HUES48 (cell line): Measurements from ENCODE around the gene G3BP2.
A peak's percentile ranks its signal among the peaks of the same experiment; 100 is the strongest.
"Not testable (repeated sequence)": the region's sequence is repeated elsewhere in the genome, so short reads cannot be mapped to it uniquely, and the experiment has no call there.

Source experiments
- H3K27ac ChIP-seq: one replicate; pipeline ENCODE4 v1.7.0; 2013; ENCODE audit warnings: low read depth, low read length, inconsistent platforms
- H3K27me3 ChIP-seq: 2 replicates; pipeline ENCODE4 v1.6.1; 2013; ENCODE audit warnings: mild to moderate bottlenecking, low read length; ENCODE audit not compliant: control insufficient read depth, insufficient read depth
- H3K36me3 ChIP-seq: 2 replicates; pipeline ENCODE4 v1.6.1; 2013; ENCODE audit warnings: low read length; ENCODE audit not compliant: control insufficient read depth, insufficient read depth
- H3K4me1 ChIP-seq: 2 replicates; pipeline ENCODE4 v1.6.1; 2013; ENCODE audit warnings: mild to moderate bottlenecking, low read length; ENCODE audit not compliant: control insufficient read depth, insufficient read depth
- H3K4me3 ChIP-seq: 2 replicates; pipeline ENCODE4 v1.5.1; 2013; ENCODE audit warnings: mild to moderate bottlenecking, low read depth, low read length
- H3K9ac ChIP-seq: 2 replicates; pipeline ENCODE4 v1.6.1; 2013; ENCODE audit warnings: mild to moderate bottlenecking, low read depth, low read length, moderate library complexity
- H3K9me3 ChIP-seq: 2 replicates; pipeline ENCODE4 v1.6.1; 2013; ENCODE audit warnings: low read length; ENCODE audit not compliant: control insufficient read depth, insufficient read depth

The G3BP2 gene

DNA sequence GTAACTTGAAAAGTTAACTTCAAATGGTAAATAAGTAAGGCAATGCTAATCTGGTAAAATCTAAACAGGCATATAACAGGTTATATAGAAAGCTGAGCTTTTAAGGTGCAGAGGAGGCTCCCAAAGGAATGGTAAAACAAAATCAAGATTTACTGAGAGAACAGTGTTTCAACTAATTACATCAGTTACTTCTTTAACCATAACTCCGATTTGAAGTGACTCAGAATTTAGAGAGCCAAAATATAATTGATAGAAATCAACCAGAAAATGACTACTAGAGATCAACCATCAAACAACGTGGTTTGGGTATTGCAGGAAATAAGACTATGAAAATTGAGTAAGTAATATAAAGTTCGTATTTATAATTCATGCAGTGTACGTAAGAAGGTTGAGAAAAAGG, 6.9 kb downstream of the G3BP2 start:
- H3K4me1 ChIP-seq, result peaks cover 52% of the 10 kb centered on the region
- H3K27ac ChIP-seq, result no peak overlapping the region
- H3K4me3 ChIP-seq, result peak overlapping the region; percentile 29; the same call in 1 of the 2 replicates
- H3K9ac ChIP-seq, result no peak overlapping the region
- no peaks in the 10 kb centered on the region for H3K27me3 ChIP-seq
- H3K36me3 ChIP-seq, result peaks cover 25% of the 10 kb centered on the region
- H3K9me3 ChIP-seq, result no peaks in the 10 kb centered on the region

DNA sequence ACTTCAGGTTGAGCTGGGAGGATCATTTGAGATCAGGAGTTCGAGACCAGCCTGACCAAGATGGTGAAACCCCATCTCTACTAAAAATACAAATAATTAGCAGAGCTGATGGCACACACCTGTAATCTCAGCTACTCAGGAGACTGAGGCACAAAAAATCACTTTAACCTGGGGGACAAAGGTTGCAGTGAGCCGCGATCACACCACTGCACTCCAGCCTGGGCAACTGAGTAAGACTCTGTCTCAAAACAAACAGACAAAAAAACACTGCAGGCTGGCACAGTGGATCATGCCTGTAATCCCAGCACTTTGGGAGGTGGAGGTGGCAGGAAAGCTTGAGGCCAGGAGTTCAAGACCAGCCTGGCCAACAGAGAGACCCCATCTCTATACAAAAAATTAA, 8.6 kb downstream of the G3BP2 start:
- H3K4me3 ChIP-seq, H3K9me3 ChIP-seq, H3K27me3 ChIP-seq, H3K27ac ChIP-seq, H3K9ac ChIP-seq: not testable (repeated sequence)
- peaks cover 38% of the 10 kb centered on the region for H3K36me3 ChIP-seq
- H3K4me1 ChIP-seq, result peaks cover 45% of the 10 kb centered on the region

DNA sequence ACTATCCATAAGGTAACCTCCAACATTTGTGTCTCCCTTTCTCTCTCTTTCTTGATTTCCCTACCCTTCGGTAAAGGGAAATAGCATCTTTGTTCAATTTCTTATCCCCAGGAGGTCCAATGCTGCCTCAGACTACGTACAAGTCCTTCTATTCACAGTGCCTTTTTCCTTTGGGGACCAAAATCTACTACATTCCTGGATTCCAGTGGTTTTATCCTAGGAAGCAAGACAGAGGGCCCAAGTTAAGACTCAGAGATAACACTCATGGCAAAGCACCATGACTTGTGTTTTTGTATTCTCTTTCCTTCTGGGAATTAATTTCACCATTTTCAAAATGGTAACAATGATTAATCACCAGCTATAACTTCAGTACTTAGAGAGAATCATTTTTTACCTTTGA, 10.6 kb downstream of the G3BP2 start:
- peaks cover 57% of the 10 kb centered on the region for H3K36me3 ChIP-seq

DNA sequence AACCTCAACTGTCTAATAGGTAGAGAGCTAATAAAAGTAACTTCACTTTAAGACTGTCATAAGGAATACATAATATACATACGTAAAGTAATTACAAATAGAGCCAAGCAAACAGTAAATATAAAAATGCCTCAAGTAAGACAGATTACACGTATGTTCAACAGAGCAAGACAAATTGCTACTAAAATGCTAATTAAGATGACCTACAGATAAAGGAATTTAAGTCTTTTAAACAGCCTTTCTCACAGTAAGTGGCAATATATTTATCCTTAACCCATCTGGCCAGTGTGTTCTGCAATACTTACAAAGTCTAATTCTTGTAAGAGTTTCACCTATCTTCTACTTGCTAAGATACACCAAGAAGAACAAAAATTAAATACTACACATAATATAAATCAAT, 12.7 kb downstream of the G3BP2 start:
- no peak overlapping the region for H3K27ac ChIP-seq
- H3K9me3 ChIP-seq, result no peaks in the 10 kb centered on the region
- no peak overlapping the region for H3K9ac ChIP-seq
- H3K27me3 ChIP-seq, result no peaks in the 10 kb centered on the region
- peaks cover 75% of the 10 kb centered on the region for H3K36me3 ChIP-seq
- peaks cover 9% of the 10 kb centered on the region for H3K4me1 ChIP-seq
- no peak overlapping the region for H3K4me3 ChIP-seq

More for the DNA sequence above, 10.6 kb downstream of the G3BP2 start:
- H3K27me3 ChIP-seq, result no peaks in the 10 kb centered on the region
- H3K9me3 ChIP-seq, result no peaks in the 10 kb centered on the region
- peak overlapping the region; percentile 4 for H3K27ac ChIP-seq
- H3K9ac ChIP-seq, result no peak overlapping the region
- peaks cover 26% of the 10 kb centered on the region for H3K4me1 ChIP-seq
- H3K4me3 ChIP-seq, result no peak overlapping the region

DNA sequence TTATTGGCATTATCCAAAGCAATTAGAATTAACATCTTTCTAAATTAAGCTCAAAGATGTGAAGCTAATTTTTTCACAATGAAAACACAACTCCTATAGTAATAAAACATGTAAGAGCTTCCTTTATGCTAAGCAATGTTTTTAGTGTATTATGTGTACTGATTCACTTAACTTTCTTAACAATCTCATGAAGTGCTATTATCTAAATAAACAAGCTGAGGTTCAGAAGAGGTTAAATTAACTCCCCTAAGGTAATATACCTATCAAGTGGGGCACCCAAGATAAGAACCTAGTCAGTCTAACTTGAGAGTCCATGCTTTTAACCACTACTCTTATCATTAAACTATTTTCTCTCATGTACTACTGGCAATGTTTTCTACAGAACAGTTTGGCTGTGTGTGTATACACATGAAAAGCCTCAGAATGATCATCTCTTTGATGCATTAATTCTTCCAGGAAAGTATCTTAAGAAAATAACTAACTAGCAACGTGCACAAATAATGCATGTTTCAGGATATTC, 13.6 kb downstream of the G3BP2 start:
- no peak overlapping the region for H3K4me3 ChIP-seq
- H3K9me3 ChIP-seq, result no peaks in the 10 kb centered on the region
- H3K9ac ChIP-seq, result no peak overlapping the region
- no peak overlapping the region for H3K27ac ChIP-seq
- peaks cover 6% of the 10 kb centered on the region; the same call in 1 of the 2 replicates for H3K4me1 ChIP-seq
- peaks cover 84% of the 10 kb centered on the region for H3K36me3 ChIP-seq
- no peaks in the 10 kb centered on the region for H3K27me3 ChIP-seq

DNA sequence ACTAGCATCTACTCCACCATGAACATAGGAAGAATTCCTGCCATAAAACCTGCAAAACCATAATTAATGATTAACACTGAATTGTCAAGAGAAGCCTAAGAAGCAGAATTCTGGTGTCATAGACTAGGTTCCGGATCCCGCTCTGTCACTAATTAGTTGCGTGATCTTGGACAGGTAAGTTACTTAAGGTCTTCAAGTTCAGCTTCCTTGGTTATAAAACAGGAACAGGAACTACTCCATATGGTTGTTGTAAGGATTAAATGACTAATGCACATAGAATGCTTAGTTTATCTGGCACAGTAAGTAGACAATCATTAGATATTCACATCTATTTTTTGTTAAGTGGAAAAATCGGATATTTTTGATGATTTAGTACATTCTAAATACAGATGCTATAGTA, 14.3 kb downstream of the G3BP2 start:
- no peak overlapping the region for H3K9ac ChIP-seq
- no peaks in the 10 kb centered on the region for H3K27me3 ChIP-seq
- H3K36me3 ChIP-seq, result peaks cover 91% of the 10 kb centered on the region
- peaks cover 9% of the 10 kb centered on the region; the same call in 1 of the 2 replicates for H3K4me1 ChIP-seq
- no peak overlapping the region for H3K4me3 ChIP-seq
- no peaks in the 10 kb centered on the region for H3K9me3 ChIP-seq
- H3K27ac ChIP-seq, result no peak overlapping the region

DNA sequence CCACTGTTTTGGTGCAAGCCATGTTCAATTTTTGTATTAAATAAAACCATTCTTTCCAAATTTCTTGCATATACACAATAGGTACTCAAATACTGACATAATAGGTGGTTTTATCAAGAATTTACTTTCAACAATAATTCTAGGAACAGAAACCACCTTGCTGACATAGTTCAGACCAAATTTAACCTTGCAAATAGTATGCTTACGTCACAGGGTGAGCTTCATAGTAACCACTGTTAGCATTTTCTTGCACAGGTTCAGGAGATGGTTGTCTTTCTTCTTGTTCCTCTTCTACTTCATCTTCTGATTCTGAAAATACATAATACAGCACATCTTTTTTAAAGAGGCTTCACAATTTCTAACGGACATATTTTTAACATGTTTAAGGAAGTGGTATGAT, 17.6 kb downstream of the G3BP2 start:
- H3K4me3 ChIP-seq, result no peak overlapping the region
- no peaks in the 10 kb centered on the region for H3K9me3 ChIP-seq
- H3K27ac ChIP-seq, result no peak overlapping the region
- H3K36me3 ChIP-seq, result peaks cover 99% of the 10 kb centered on the region
- H3K9ac ChIP-seq, result no peak overlapping the region
- H3K27me3 ChIP-seq, result no peaks in the 10 kb centered on the region
- H3K4me1 ChIP-seq, result peaks cover 4% of the 10 kb centered on the region; the same call in 1 of the 2 replicates

DNA sequence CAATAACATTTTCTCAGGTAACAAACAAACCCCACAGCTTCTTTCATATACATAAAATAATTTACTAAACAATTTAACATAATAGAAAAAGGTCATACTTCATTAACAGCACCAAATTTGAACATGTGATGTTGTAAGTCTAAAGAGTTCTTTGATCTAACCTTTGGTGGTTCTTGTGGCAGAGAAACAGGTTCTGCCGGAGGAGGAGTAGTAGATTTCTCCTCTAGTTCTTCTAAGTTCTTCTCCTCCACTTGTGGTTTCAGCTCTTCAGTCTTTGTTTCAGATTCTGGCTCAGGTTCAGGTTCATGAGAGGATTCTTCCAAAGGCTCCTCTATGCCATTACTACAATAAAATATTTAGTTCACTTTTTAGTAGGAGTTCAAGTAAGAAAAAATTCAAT, 18.3 kb downstream of the G3BP2 start:
- H3K36me3 ChIP-seq, result peaks cover 99% of the 10 kb centered on the region

DNA sequence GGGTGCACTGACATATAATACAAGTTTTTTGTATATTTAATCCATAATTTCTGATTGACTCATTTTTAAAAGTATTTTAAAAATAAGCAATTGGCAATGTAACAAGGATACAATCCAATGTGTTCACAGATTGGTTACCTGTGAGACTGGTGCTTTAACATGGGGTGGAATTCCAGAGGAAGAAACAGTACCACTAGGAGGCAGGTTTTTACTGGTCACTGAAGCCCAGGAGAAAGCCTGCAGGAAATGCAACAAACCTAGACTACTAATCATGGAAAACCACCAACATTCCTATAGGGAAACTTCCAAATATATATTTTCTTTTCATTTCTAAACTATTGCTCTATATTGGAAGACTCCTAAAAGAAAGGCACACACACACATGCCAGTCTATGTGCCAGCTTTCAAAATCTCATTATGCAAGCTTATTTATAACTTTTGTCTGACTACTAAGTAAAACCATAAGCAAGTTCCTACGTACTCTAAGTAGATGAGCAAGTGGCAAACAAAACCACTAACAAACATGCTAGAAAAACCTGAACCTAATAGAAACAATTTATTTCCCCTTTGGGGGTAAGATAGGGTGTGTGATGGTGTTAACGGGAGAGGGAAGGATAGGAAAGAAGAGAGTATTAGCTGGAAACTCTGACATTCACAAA, 19.2 kb downstream of the G3BP2 start:
- Histone ChIP-seq H3K9me3 (no peaks in the 10 kb centered on the region), H3K27me3 (no peaks in the 10 kb centered on the region), H3K9ac (no peak overlapping the region), H3K27ac (peak overlapping the region; percentile 3), H3K36me3 (peaks cover 98% of the 10 kb centered on the region), H3K4me1 (peaks cover 3% of the 10 kb centered on the region; the same call in 1 of the 2 replicates), H3K4me3 (no peak overlapping the region)

More for the DNA sequence above, 18.3 kb downstream of the G3BP2 start:
- Histone ChIP-seq H3K27ac (no peak overlapping the region), H3K27me3 (no peaks in the 10 kb centered on the region), H3K4me1 (peaks cover 3% of the 10 kb centered on the region; the same call in 1 of the 2 replicates), H3K4me3 (no peak overlapping the region), H3K9ac (no peak overlapping the region), H3K9me3 (no peaks in the 10 kb centered on the region)

DNA sequence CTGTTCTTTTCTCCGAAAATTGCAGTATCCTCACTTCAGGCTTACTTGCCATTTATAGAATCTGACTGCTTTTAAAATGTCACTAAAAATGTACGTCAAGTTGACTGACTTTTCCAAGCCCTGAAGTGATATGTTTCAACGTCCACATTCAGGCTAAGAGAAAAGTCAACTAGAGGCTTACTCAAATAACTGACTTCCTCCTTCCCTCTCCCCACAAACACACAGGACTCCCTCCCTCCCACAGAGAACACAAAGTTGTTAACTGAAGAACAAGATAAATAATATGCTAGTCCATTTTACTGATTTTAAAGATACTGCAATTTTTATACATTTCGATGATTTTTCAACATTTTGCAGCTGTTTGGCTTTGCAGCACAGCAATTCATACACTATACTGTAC, 29.1 kb downstream of the G3BP2 start:
- Histone ChIP-seq H3K9ac (no peak overlapping the region), H3K9me3 (no peaks in the 10 kb centered on the region), H3K4me3 (no peak overlapping the region), H3K36me3 (peaks cover 77% of the 10 kb centered on the region), H3K4me1 (no peaks in the 10 kb centered on the region), H3K27me3 (no peaks in the 10 kb centered on the region), H3K27ac (no peak overlapping the region)

DNA sequence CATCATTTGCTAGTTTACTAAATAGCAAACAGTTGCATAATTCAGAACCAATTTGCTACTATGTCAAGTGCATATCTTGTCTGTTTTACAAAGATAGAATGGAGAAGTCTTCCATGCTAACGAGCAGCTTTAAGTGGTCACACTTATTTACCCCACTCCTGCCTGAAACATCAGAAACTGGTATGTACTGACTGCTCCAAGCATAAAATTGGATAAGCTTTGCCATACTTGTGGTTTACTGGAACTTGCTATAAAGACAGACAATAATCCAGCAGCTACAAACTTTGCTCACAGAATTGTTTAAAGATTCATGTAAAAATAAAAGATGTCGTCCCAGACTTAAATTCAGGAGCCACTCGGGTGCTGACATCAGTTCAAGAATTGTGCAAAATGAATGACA, 29.6 kb downstream of the G3BP2 start:
- no peaks in the 10 kb centered on the region for H3K9me3 ChIP-seq
- no peaks in the 10 kb centered on the region for H3K4me1 ChIP-seq
- no peak overlapping the region for H3K4me3 ChIP-seq
- no peak overlapping the region for H3K27ac ChIP-seq
- no peaks in the 10 kb centered on the region for H3K27me3 ChIP-seq
- H3K9ac ChIP-seq, result no peak overlapping the region
- peaks cover 73% of the 10 kb centered on the region for H3K36me3 ChIP-seq
